Cerebellar cortex (tissue), 1 donor: ENCODE results near the gene CLIC4.
"Not testable (repeated sequence)": the region's sequence is repeated elsewhere in the genome, so short reads cannot be mapped to it uniquely, and the experiment has no call there.

Experiments
- DNase-seq: peaks from one replicate; pipeline ENCODE4 v3.0.0-alpha.2; 2015; ENCODE audit warnings: low spot score

CLIC4 gene

DNA sequence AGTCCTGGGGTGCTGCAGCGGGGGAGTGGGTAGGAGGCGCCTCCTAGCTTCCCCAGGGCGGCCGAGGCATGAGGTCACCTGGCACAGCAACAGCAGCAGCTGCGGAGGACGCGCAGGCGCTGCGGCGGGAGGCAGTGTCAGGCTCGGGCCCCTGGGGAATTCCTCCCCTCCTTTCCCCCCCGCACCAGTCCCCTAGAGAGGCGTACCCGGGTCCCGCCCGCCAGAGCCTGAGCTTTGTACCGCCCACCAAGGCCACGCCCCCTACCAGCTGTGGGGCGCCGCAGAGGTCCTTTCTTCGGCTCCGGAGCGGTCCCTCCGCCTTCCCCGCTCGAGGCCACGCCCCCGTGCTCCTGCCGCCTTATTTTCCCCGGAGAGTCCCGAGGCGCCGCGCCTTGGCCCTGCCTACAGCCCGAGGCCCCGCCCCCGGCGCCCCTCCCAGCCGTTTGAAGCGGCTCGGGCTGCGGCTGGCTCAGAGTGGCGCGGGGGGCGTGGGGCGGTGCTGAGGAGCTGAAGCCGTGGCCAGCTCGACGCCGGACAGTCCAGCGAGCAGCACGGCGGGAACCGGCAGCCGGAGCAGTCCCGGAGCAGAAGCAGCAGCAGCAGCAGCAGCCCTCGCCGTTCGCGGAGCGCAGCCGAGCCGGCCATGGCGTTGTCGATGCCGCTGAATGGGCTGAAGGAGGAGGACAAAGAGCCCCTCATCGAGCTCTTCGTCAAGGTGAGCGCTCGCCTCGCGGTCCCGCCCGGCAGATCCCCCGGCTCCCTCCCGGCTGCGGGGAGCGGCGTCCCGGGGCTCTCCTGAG is at the start of gene CLIC4:
CLIC4 (plus strand) TSS at position 537 of the 800 bp plus-strand sequence; CDS start at position 644, 107 bp downstream.
- DNase-seq, result peak; percentile 91

DNA sequence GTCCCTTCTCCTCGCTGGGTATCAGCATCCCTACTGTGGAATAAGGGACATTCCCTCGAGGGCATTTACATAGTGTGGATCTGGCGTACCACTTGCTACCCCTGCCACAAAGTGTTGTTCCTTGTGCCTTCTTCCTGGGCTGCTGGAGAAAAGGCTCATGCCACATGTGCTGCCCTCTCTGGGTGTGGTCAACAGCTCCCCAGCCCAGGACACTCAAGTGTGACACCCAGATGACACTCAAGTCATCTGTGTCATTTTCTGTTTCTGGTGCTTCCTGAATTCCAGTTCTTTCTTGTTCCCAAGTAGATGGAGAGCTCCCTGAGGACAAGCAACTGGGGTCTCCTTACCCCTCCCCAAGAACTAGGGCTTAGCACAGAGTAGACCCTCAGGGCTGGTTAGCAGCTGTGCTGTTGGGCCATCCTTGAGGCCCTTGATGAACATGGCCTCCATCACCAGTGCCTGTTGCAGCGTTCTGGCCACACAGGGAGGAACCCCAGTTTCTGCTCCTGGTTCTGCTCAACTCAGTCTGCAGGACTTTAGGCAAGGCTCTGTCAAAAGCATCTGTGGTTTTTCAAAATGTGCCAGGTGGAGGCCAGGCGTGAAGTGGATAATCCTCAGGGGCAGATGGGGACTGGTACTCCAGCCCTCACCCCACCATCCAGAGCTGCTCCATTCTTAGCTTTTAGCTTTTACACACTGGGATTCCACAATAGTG is 49.0 kb upstream of the CLIC4 start:
- DNase-seq, result no peak

DNA sequence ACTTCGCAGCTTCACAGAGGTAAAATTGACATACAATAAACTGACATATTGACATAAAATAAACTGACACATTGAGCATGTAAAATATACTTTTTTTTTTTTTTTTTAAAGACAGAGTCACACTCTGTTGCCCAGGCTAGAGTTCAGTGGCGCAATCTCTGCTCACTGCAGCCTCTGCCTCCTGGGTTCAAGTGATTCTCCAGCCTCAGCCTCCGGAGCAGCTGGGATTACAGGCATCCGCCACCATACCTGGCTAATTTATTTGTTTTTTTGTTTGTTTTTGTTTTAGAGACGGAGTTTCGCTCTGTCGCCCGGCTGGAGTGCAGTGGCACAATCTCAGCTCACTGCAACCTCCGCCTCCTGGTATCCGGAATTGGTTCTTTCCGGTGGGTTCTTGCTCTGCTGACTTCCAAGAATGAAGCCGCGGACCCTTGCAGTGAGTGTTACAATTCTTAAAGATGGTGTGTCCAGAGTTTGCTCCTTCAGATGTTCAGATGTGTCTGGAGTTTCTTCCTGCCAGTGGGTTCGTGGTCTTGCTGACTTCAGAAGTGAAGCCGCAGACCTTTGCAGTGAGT is 48.4 kb upstream of the CLIC4 start:
- no peak for DNase-seq

DNA sequence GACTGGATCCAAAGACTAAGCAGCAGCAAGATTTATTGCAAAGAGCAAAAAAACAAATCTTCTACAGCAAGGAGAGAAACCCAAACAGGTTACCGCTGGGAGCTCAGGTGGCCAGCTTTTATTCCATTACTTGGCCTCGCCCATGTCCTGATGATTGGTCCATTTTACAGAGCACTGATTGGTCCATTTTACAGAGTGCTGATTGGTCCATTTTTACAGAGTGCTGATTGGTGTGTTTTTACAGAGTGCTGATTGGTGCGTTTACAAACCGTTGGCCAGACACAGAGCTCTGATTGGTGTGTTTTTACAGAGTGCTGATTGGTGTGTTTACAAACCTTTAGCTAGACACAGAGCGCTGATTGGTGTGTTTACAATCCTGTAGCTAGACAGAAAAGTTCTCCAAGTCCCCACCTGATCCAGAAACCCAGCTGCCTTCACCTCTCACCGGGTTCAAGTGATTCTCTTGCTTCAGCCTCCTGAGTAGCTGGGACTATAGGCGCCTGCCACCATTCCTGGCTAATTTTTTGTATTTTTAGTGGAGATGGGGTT is 47.7 kb upstream of the CLIC4 start:
- not testable (repeated sequence) for DNase-seq

DNA sequence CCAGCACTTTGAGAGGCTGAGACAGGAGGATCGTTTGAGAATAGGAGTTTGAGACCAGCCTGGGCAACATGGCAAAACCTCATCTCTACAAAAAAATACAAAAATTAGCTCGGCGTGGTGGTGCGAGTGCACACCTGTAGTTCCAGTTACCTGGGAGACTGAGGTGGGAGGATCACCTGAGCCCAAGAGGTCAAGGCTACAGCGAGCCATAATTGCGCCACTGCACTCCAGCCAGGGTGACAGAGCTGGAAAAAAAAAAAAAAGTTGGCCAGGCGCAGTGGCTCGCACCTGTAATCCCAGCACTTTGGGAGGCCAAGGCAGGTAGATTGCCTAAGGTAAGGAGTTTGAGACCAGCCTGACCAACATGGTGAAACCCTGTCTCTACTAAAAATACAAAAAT is 46.9 kb upstream of the CLIC4 start:
- DNase-seq, result not testable (repeated sequence)

DNA sequence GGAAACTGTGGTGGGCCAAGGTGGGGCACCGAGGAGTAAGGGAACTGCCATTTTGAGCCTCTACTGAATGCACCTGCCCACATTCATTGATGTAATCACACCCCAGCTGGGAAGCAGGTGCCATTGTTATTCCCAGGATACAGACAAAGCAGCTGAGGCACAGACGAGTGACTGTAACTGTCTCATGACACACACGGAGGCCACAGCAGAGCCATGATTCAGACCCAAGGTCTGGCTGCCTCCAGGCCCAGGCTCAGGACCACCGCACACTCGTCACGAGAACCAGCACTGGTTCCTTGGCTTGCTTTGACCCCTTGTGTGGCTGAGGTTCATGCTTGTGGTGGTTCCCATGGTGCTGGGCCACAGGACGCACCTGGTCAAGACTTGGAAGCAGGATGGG is 45.6 kb upstream of the CLIC4 start:
- DNase-seq, result no peak

DNA sequence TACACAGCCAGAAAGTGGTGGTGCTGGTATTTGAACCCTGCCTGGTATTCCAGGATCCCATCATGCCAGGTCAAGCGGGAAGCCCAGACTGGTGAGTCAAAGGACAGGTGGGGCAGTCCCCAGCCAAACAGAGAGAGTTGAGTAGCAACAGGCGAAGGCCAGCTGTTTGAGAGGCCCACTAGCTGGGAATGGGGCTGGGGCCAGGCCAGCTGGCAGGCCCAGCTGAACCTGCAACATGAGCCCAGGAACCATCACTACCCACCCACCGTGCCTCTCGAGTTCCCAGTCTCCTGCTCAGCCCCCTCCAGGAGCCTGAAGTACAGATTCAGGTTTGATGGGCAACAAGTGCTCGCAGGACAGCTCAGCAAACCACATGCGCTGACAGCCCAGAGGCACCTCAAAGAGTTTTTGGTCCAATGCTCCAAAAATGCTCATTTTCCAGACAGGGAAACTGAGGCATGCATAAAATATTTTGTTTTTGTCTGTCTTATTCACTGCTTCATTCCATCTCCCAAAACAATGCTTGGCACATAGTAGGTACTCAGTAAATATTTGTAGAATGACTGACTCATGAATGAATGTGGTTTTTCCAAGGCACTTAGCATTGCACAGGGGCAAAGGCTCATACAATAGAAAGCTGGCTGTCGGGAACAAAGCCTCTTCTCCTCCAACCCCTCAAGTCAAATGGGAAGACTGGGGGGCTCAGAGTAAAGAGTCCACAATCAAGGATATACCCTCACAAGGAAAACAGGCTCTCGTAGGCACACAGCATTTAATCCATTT is 42.5 kb upstream of the CLIC4 start:
- DNase-seq, result no peak

DNA sequence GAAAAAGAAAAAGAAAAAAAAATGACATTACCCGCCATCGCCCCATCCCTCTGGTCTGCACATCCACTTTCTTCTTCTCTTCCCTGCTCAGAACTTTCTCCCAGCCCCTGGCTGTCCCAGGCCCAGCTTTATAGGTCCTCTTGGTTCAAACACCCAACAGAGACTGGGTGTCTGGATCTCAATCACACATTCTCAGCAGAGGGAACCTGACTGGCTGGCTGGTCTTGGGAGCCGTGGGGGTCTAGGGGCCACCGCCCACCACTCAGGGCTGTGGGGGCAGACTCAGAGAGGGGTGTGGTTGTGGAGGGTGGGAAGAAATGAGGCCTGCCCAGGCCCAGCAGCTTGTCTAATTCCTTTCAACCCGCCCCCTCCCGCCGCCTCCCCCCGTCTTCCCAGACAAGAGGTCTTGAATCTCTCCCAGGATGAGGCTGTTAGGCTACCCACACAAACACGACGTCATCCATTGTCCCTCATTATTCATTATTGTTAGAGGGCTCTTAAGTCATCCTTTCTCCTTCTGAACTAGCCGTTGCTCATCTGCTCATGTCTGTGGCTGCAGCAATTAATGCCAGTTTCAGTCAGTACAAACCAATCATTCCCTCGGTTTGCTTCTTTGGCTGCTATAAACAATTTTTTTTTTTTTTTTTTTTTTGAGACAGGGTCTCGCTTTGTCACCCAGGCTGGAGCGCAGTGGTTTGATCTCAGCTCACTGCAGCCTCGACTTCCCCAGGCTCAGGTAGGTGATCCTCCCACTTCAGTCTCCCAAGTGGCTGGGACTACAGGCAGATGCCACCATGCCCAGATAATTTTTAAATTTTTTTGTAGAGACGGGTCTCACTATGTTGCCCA is 40.6 kb upstream of the CLIC4 start:
- no peak for DNase-seq

DNA sequence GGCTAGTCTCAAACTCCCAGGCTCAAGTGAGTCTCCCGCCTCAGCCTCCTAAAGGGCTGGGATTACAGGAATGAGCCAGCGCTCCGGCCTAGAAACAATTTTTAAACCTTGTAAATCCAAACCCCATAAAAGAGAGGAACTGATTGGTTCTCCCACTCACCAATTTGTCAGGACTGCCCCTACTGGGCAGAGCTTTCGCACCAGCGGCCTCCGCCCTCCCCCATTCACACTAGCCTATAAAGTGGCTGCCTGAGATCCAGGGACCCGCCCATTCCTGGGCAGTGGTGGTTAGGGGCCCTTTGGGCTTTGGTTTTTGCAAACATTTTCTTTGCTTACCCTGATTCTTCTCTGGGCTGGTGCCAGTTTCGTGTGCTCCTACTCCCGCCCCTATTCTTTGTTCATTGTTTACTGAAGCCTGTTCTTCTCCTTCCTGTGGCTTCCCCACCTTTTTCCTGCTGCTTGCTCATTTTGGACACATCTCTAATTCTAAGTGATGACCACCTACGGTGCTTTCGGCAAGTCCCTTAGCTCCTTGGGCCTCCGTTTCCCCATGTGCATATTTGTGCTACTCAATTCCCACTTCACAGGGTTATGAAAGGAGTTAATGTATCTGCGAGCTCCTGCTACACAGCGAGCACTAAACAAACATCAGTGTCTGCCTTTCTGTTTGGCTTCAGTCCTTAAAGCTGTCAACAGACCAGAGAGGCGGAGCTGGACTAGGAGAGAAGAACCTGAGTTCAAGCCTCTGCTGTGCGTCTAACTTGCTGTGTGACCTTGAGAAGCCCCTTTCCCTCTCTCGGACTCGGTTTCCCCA is 39.8 kb upstream of the CLIC4 start:
- DNase-seq, result peak; percentile 71

DNA sequence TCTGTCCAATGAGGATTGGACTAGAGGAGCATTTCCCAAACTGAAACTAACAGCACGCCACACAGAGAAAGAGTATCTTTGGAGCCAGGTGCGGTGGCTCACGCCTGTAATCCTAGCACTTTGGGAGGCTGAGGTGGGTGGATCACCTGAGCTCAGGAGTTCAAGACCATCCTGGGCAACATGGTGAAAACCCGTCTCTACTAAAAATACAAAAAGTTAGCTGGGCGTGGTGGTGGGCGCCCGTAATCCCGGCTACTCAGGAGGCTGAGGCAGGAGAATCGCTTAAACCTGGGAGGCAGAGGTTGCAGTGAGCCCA is 39.2 kb upstream of the CLIC4 start:
- not testable (repeated sequence) for DNase-seq

DNA sequence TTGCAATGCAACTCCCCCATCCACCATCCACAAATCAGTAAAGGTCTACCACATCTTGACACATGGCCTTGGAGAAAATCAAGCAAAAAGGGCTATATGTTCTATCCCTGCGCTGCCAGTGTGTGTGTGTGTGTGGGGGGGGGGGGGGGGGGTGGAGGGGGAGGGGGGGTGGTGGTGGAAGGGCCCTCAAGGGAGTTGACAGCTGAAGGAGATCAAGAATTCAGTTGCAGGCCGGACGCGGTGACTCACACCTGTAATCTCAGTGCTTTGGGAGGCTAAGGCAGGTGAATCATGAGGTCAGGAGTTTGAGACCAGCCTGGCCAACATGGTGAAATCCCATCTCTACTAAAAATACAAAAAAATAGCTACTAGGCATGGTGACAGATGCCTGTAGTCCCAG is 37.6 kb upstream of the CLIC4 start:
- no peak for DNase-seq

DNA sequence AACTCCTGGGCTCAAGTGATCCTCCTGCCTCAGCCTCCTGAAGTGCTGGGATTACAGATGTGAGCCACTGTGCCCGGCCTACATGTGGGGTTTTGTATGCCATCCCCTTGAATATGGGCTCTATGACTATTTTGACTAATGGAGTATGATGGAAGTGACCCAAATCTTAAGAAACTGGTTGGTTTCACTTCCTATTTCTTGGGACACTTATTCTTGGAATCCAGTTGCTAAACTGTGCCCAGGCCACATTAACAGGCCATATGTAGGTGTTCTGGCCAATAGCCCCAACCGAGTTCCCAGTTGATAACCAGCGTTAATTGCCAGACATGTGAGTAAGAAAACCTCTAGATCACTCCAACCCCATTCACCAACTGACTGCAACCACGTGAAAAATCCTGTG is 36.3 kb upstream of the CLIC4 start:
- DNase-seq, result no peak

DNA sequence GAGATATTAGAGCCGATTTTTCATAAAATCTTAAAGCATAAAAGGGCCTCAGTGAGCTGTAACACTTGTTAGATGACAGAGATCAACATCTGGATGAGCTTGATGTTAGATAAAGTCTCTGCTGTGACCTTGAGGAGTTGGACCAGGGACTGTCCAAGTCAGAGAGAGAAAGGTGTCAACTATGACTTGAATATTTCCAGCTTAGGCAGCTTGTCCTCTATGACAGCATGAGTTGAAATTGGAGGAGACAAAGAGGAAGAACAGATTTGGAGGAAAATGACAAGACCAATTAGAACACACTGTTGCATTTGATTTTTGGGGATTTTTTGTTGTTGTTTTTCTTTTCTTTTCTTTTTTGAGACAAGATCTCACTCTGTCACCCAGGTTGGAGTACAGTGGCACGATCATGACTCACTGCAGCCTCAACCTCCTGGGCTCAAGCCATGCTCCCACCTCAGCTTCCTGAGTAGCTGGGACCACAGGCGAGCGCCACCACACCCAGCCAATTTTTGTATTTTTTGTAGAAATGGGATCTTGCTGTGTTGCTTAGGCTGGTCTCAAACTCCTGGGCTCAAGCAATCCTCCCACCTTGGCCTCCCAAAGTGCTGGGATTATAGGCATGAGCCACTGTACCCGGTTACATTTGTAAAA is 35.3 kb upstream of the CLIC4 start:
- DNase-seq, result no peak

DNA sequence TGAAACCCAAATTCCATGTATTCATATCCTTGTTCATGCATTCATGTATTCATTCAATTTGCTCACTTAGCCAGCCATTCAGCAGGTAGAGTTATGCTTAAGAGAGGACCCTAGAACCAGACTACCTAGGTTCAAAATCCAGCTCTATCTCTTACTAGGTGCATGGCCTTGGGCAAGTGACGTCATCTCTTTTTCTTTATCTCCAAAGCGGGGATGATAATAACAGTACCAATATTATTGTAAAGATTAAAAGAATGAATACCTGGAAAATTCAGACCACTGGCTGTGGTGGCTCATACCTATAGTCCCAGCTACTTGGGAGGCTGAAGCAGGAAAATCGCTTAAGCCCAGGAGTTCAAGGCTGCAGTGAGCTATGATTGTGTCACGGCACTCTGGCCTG is 33.9 kb upstream of the CLIC4 start:
- DNase-seq, result no peak

DNA sequence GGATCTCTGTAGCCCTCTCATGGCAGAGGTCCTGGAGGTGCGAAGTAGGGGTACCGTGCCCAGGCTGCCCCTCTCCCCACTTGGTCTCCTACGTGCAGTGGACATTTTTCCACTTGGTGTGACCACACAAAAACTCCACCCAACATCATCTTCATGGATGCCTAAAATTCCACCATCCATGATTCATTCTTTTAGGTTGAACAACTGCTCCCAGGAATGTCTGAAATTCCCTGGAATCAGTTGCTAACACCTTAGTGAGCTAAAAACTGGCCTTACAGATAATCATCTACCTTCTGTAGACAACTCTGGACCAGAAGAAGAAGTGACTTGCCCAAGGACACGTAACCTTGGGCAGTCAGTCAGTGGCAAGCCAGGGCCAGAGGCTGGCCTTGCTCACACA is 32.1 kb upstream of the CLIC4 start:
- no peak for DNase-seq

DNA sequence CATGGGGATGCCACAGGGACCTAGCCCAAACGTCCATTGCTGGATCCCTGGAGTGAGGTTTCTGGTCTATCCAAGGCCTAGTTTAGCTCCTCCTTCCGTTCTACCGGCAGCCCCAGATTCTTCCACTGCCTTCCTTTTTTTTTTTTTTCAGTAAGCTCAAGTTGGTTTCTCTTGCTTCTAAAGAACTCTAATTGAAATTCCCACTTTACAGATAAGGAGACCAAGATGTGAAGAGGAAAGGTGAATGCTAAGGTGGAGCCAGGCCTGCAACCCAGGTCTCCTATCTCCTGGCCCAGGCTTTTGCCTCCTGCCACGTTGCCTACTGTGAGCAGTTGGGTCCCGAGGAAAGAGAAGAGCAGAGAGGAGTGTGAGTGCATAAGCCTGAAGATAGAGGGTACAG is 31.5 kb upstream of the CLIC4 start:
- DNase-seq, result no peak

DNA sequence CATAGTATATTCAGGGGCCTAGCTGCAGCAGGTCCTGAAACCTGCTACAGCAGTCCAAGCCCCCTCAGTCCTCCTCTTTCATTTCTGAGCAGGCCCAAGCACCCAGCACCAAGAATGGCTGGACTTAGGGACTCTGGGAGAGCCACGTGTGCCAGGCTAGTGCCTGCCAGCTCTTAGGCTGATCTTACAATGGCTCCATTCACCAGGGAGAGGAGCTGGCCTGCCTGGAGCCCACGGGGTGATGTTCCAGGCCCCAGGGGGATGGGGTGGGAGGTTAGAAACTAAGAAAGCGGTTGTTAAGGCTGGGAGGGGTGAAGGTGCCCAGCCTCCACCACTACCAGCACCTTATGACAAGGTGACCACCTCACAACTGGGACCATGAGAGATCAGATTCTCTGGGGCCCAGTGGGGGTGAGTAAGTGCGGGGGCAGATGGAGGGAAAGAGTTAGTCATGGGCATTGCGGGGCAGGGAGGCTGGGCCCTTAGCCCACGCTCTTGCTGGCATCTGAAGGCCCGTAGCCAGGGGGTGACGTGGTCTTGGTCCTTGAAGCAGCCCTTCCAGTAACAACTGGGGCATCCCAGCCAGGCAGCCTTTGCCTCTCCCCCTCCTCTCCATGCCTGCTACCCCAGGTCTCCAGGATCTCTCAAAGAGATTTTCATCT is 30.3 kb upstream of the CLIC4 start:
- no peak for DNase-seq

DNA sequence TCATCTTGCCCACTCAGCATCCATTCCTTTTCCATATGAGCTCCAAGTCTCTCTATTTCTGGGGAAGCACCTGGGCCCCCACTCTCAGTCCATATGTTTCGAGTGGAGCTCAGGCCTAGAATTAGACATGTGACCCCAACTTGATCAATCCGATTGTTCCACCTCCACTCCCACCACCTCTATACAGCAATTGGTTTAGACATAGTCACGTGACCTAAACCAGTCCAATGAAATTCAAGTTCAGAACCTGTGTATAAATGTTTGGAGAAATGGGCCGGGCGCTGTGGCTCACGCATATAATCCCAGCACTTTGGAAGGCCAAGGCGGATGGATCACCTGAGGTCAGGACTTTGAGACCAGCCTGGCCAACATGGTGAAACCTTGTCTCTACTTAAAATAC is 29.6 kb upstream of the CLIC4 start:
- DNase-seq, result no peak

DNA sequence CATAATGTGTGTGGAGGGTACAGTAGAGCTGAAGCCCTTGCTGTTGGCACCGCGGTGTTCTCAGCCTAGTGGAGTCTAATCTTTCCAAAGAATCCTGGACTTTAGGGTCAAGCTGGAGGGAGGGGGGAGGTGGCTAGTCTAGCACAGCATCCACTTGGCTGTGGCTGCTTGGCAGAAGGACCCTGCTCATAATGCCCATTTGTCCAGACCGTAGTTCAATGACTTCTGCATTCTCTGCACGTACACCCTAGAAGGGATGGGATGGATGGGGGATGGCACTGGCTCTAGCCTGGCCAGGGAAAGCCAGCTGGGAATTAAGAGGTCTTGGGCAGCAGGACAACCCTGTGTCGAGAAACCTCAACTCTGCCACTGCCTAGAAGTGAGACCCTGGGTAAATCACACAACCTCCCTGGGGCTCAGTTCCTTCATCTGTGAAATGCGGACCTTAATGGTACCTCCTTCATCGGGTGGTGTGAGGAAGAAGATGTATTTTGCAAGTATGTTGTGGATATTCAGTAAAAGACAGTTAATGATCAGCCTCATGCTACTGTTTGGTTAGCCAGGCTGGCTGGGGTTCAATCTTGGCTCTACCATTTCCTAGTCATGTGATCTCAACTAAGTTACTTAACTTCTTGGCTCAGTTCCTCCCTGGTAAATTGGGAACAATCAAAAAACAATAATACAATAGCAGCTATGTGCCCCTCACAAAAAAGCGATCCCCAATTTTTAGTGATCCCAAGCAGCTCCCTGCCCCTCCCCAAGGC is 27.2 kb upstream of the CLIC4 start:
- no peak for DNase-seq
